Fibroblast of skin of scalp (primary cell): ENCODE data around the gene SERPINI2. TPM values are rescaled to one million over a fixed set of nuclear protein-coding genes. Genes with fewer than 3 reads are reported as not detected.

ENCODE experiments used
- DNase-seq: peaks from one replicate; pipeline ENCODE4 v3.0.0-alpha.2; 2013
- polyA plus RNA-seq, 2 experiments: library from polyadenylated mRNA; unstranded; fragments of 120-200 nt; gene quantifications; one replicate each; pipeline ENCODE4 v1.2.1, GENCODE V29; 2013; ENCODE audit not compliant: insufficient read length in 2 of 2

The SERPINI2 gene
- polyA plus RNA-seq (2013, experiment 1 of 2; ENCODE audit: insufficient read length): not detected
- not detected for polyA plus RNA-seq (2013, experiment 2 of 2; ENCODE audit: insufficient read length)

DNA sequence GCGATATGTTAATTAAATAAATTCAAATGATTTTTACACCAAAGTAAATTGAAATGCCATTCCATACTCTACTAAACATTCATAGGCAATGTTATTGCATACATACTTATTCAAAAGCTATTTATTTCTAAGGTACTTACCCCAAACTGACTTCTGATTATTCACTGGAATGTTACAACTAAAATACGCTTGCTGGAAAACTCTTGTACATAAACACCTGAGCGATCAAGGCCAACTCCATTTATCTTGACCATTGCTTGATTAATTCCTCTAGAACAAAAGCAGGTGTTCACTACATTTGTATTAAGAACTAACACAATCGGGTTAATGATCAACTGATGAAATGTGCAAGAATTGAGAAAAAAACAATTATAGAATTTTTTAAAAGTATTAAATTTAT is at the start of gene SERPINI2:
SERPINI2 (minus strand) TSS at position 180 of the 400 bp plus-strand sequence. CDS start 2,208 bp downstream, outside the sequence.
- no peak for DNase-seq

DNA sequence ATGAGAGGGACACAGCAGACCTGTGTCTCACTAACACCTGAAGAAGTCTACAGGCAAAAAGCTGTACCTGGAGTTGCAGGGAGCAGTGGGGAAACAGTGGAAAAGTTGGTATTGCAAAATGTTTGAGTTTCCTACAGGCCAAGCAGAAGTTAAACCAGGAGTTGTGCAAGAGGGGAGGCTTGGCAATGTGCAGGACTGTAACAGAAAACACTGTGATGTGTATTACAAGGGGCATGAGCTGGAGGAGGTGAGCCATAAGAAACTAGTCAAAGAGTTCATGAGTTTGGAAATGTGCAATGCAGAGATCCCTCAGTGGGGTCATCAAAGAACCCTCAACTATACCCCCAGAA is 47.1 kb upstream of the SERPINI2 start:
- DNase-seq: no peak

DNA sequence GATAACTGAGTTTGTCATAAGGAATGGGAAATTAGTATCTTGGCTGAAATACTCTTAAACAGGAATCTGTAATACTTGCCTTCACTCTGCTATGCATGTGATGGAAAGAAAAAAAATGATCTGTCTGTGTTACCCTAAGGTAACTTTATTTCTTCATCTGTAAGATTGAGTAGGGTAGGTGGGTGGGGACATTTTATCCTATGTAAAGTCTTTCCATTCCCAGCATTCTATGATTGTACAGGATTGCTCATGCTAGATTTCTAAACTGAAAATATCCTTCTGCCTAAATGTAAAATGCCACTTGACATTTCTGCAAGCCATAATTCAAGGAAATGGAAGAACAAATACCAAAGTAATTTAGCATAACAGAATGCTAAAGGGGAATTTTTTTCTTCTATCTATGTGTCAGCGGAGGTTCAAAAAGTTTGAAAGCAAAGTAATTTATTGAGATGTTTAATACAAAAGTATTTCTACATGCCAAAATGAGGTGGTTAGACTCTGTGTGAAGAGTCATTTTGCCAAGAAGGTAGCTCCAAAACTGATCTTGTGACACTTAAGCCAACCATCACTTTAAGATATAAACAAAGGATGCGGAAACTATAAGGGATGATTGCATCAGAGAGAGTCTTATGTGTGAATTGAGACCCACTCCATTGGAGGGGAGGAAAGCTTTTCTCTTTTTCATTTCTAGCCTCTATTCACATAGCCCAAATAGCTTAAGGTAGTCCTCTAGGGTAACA is 46.6 kb upstream of the SERPINI2 start:
- DNase-seq: no peak

GRCh38 chr3:167507954-167508353 is 34.1 kb upstream of the SERPINI2 start:
- no peak for DNase-seq

- DNase-seq: no peak
Observed at GRCh38 chr3:167502401-167502800, 28.6 kb upstream of the SERPINI2 start.

DNA sequence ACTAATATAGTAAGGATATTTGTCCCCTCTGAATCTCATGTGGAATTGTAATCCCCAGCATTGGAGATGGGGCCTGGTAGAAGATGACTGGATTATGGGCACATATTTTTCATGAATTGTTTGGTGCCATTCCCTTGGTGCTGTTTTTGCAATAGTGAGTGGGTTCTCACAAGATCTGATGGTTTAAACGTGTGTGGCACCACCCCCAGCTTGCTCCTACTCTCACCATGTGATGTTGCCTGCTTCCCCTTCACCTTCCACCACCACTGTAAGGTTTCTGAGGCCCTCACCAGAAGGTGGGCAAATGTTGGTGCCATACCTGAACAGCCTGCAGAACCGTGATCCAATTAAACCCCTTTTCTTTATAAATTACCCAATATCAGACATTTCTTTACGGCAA is 28.1 kb upstream of the SERPINI2 start:
- DNase-seq: no peak

DNA sequence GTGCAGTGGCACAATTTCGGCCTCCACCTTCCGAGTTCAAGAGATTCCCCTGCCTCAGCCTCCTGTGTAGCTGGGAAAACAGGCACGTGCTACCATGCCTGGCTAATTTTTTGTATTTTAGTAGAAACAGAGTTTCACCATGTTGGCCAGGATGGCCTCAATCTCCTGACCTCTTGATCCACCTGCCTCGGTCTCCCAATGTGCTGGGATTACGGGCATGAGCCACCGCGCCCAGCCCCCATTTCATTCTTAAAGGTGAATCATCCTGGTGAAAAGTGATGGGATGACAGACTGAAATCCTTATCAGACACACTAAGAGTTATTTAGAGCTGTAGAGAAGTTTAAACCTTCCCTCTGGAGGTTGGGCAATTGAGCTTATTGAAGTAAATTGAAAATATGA is 24.1 kb upstream of the SERPINI2 start:
- no peak for DNase-seq

GRCh38 chr3:167493244-167493643 is 19.4 kb upstream of the SERPINI2 start:
- no peak for DNase-seq

DNA sequence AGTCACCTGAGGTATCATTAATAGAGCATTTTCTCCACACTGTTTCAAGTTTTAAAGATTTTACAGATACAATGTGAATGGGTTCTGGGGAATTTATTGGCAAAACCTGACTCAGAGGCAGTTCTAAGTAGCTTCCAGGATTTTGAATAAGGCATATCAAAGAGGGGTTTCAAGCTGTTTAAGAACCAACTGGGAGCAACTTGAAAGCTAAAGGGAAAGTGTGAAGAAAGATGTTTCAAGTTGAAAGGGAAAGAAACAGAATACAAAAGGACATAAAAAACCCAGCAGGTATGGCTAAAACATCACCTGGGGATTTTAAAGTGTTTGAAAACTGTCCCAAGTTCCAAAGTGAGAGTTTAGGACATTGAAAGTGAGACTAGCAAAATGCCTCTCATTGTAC is 17.8 kb upstream of the SERPINI2 start:
- no peak for DNase-seq

DNA sequence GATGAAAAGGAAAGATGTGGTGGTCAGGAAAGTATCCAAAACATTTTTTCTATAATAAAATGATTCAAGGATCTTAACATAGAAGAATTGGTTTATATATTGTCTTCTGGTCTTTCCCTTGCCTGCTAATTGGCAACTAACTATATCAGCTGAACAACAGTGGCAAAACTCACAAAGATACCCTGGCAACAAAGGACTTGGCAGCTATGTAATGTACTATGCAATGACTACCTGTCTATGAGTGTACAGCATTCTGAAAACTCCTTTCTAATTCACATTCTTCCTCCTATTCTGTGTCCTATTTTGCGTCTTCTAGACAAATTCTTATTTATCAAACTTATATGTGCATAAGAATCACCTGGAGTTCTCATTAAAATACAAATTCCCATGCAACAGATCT is 15.7 kb upstream of the SERPINI2 start:
- DNase-seq: no peak

- no peak for DNase-seq
Observed at GRCh38 chr3:167487556-167487955, 13.7 kb upstream of the SERPINI2 start.

GRCh38 chr3:167484551-167484950 is 10.7 kb upstream of the SERPINI2 start:
- DNase-seq: no peak

- DNase-seq: no peak
Observed at GRCh38 chr3:167483708-167484475, 10.1 kb upstream of the SERPINI2 start.

DNA sequence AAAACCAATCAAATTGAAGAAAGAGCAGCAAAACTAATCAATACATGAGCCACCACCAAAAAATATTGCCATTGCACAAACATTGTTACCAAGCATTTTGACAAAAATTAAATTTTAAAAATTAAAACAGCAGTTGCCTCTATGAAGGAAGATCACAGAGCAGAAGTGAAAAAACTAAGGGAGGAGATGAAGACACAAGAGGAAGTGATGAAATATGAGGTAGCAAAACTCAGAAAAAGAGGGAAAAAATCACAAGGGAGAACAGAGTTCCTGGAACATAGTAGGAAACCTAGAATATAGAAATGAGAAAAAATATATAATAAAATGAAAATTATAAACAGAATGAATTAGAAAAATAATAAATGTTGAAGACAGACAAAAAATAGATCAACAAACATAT is 7.3 kb upstream of the SERPINI2 start:
- no peak for DNase-seq

DNA sequence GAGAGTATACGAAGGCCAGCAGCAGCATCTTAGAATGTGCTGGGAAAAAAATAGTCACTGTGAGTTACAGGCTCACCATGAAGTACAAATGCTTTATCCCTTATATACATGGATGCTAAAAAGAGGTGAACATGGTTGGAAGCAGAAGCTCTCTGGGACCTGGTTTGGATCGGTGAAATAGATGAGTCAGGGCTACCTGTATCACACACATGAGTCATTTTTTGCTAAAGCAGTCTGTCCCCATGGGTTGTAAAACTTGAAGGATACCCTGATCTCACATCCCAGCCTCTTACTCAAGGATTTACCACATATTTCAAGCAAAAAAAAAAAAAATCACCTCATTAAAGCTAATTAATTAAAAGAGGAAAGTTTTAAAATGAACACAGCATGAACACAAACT is 6.9 kb upstream of the SERPINI2 start:
- DNase-seq: no peak

DNA sequence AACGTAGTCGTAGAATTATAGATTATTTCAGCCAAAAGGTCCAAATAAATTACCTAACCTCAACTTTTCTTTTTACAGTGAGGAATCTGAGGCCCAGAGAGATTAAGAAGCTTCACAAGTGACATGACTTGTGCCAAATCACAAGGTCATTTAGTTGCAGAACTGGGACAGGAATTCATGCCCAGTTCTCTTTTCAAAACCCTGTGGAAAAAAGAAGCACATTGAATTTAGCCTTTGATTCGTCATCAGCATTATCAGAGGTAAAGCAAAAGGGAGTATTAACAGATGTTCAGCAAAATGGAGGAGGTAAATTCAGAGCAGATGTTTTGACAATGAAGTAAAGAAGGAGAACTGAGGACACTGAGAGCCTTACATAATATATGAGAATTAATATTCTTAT is 4.5 kb downstream of the SERPINI2 start:
- no peak for DNase-seq

DNA sequence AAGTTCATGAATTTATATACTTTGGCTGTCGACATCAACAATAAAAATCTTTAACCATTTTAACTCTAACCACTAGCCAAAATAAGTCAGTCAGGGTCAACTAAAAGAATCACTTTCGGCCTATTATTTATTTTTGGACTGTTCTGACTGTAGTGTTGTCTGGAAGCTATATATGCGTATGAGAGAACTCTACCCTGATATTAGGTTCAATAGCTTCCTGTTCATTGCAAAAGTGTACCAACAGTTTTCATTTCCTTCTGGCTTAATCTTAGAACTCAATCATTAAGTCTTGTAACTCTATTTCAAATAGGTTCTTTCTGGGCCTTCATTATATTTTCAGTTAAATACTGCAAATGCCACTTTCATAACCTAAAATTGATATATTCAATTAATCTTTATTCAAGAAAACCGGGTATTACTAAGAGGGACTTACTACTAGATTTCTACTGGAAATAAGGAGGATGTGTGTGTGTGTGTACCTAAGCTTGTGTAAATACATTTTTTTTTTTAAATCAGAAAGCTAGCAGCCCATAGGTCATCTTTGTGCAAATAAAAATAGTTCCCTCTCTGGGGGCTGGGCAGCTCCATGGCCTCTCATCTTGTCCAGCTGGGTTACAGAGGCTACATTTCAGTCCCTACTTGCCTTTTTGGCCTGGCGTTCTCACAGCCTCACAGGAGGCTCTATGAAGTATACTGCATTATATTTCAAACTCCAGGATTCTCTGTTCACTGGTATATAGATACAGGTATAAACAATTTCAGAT is 5.8 kb downstream of the SERPINI2 start:
- DNase-seq: no peak

- no peak for DNase-seq
Observed at GRCh38 chr3:167466966-167467365, 6.9 kb downstream of the SERPINI2 start.

GRCh38 chr3:167456157-167456799 is 17.6 kb downstream of the SERPINI2 start:
- no peak for DNase-seq

DNA sequence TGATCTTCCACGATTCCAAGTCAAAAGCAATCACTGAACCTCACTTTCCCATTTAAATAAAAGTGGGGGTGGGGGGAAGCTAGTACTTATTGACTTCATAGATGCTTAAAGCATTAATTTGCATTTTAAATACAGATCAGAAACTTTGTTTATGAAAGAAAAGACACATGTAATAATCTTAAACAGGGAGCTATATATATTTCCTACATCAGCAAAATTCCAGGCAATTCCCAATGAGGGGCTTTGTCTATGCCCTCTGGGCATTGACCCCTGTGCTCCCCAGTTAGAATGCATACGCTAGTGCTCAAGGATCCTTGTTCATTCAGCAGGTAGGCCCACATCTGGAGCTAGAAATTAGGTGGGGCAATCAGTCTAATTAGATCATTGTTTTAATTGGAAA is 20.0 kb downstream of the SERPINI2 start:
- DNase-seq: no peak

- DNase-seq: no peak
Observed at GRCh38 chr3:167451282-167451681, 22.6 kb downstream of the SERPINI2 start.

- no peak for DNase-seq
Observed at GRCh38 chr3:167450675-167451074, 23.2 kb downstream of the SERPINI2 start.

DNA sequence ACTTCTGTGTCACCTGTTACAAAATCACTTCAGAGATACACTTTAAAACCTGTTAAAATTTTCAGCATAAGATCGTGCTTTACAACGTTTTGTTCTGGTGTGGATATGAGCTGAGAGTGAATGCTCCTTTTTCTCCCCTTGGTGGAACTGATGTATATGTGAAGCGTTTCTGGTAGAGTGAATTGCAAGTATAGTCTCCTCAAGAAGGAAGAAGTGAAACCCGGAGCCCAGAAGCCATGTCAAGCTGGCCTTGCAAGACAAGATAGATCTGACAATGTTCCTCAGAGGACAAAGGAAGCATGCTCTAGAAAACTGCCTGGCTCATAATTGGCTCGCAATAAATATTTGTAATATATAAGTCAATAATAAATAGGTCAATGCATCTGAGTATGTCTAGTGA is 23.6 kb downstream of the SERPINI2 start:
- DNase-seq: no peak
